GM18502 (cell line): ENCODE results near the gene ASB14.
"Not testable (repeated sequence)": the region's sequence is repeated elsewhere in the genome, so short reads cannot be mapped to it uniquely, and the experiment has no call there.

Experiments used
- ATAC-seq: cut with Tn5 transposase; IDR thresholded peaks from one replicate; pipeline ENCODE4 v1.9.1; 2021; ENCODE audit warnings: mild to moderate bottlenecking; ENCODE audit not compliant: unreplicated experiment, poor library complexity

Gene ASB14

DNA sequence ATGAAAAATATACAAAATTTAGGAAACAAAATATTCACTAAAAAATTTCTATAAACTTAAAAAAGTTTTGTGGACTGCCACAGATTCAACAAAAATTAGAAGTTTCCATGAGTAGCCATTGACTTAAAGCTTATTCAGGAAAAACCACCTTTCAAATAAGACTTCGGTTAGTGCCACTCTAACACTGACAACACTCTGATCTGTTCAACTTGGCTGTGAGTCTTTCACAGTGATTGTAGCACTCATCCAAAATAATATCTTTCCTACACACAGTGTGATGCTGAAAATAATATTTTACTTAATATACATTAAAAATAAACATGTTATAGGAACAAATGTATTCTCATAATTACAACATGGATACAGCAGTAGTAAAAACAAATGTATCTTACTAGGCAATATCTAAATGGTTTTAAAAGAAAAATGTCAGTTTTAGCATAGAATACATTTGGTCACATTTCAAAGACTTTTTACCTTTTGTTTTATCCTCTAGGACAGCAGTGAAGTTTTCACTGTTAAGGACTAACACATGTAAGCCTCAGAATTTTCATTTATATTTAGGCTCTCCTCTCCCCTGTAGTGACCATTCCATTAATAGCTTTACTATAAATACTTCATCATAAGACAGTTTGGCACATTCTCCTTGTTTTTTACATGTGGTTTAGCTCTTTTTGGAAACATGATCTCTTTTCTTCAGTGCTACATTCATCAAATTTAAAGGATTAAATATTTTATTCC, at the start of gene ASB14:
Gene ASB14 (minus strand): TSS at position 527 of the 738 bp plus-strand sequence. CDS start 652 bp downstream, outside the sequence.
- no peak for ATAC-seq

- not testable (repeated sequence) for ATAC-seq
Measured at GRCh38 chr3:57339071-57339642, 46.7 kb upstream of the ASB14 start.

DNA sequence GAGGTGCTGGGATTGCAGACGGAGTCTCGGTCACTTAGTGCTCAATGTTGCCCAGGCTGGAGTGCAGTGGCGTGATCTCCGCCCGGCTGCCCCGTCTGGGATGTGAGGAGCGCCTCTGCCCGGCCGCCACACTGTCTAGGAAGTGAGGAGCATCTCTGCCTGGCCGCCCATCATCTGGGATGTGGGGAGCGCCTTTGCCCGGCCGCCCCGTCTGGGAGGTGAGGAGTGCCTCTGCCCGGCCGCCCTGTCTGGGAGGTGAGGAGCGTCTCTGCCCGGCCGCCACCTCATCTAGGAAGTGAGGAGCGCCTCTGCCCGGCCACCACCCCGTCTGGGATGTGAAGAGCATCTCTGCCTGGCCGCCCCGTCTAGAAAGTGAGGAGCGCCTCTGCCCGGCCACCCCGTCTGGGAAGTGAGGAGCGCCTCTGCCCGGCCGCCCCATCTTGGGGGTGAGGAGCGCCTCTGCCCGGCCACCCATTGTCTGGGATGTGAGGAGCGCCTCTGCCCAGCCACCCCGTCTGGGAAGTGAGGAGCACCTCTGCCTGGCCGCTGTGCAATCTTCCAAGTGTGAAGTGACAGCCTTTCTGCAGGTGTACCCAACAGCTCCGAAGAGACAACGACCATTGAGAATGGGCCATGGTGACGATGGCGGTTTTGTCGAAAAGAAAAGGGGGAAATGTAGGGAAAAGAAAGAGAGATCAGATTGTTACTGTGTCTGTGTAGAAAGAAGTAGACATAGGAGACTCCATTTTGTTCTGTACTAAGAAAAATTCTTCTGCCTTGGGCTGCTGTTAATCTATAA, 46.0 kb upstream of the ASB14 start:
- not testable (repeated sequence) for ATAC-seq

- ATAC-seq, result no peak
Measured at GRCh38 chr3:57335283-57335938, 42.9 kb upstream of the ASB14 start.

- no peak for ATAC-seq
Measured at GRCh38 chr3:57331078-57331610, 38.7 kb upstream of the ASB14 start.

DNA sequence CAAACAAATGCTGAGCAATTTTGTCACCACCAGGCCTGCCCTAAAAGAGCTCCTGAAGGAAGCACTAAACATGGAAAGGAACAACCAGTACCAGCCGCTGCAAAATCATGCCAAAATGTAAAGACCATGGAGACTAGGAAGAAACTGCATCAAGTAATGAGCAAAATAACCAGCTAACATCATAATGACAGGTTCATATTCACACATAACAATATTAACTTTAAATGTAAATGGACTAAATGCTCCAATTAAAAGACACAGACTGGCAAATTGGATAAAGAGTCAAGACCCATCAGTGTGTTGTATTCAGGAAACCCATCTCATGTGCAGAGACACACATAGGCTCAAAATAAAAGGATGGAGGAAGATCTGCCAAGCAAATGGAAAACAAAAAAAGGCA, 34.0 kb upstream of the ASB14 start:
- ATAC-seq, result not testable (repeated sequence)

DNA sequence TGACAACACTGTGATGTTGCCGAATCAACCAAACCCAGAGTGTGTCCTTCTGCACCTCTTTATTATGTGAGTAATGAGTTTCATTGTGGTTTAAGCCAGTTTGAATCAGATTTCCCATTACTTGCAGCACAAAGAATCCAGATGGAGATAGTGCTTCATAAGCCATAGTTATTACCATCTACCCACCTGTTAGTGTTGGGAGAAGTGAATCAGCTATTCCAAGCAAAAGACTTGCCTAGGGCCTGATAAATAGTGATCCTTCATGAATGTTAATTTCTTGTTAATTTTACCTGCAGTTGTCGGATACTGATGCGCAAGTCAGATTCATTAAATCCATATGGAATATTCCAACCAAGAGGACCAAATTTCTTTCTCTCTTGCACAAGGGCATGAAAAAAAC, 21.7 kb upstream of the ASB14 start:
- no peak for ATAC-seq

DNA sequence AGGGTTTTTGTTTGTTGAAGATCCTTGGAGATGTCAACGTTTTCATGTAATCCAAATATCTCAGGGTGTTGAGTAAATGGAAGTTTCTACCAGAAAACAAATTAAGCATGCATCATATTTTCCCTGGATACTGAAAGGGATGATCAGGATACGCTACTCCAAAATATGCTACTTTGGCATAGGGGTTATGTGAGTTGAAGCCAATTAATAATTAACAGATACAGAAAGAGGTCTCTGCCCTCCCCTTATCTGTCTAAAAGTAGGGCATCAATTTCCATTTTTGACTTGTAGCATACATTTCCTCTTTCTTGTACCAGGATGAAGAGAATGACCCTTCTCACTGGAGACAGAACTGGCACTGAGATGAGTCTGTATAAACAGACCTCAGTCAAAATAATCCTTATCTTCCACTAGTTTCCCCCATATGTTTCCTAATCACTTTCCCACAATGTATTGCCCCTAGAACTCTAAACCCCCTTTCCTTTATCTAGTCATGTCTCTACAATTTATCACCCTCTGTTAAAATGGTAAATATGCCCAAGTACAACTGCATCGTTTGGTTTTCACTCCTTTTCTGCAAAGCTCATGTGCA, 17.4 kb upstream of the ASB14 start:
- no peak for ATAC-seq

DNA sequence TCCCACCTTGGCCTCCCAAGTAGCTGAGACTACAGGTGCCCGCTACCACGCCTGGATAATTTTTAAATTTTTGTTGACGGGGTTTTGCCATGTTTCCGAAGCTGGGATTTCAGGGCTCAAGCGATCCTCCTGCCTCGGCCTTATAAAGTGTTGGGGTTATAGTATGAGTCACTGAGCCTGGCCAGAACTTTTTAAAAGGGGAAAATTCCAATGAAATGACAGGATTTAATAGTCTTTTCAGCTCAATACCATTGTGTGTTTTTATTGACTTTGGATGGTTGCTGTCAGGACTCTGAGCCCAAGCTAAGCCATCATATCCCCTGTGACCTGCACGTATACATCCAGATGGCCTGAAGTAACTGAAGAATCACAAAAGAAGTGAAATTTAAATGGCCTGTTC, 11.0 kb upstream of the ASB14 start:
- ATAC-seq, result not testable (repeated sequence)

- ATAC-seq, result no peak
Measured at GRCh38 chr3:57298041-57298440, 5.6 kb upstream of the ASB14 start.

DNA sequence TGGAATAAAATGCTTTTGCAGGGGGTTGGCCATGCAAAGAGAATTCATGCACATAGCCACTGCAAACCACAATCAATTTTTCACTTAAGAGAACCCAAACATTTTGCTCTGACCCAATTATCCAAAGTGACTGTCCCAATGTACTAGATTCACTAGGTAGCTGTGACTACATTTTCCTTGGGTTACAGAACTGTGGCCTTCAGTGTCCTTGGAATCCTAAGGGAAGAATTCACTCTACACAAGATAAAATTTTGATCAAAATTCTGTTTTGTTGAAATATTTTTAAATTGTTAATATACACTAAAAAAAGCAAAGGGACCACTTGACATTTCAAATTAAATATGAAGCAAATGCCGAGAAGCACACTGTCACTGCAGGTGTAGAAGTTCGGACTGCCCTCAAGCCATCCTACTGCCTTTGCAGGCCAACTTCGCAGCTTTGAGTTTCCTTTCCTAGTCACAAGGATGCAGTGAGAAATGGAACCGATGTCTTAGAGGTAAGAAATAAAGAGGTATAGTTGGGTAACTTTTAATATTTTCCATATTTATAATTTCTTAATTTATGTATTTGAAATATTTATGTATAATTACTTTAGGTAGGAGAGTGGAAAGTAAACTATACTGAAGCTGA, 527 bp upstream of the ASB14 start:
- ATAC-seq, result no peak

- no peak for ATAC-seq
Measured at GRCh38 chr3:57288403-57288802, 4.1 kb downstream of the ASB14 start.

DNA sequence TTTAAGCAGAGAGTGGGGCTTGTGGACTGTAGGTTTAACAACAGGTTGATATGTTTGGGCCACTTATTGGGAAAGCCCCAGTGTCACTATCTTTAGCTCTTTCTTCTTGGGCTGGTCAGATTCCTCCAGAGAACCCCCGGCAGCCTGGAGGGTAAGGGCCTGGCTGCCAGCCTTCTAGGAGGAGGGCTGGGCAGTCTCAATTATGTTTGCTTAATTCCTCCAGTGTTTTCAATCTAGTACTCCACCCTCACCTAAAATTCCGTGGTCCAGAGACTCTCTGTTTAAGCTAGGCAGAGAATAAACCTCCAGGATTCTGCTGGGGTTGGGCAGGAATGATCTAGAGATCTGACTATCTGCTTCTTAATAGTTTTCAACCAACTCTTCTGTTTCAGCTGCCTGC, 5.3 kb downstream of the ASB14 start:
- ATAC-seq, result no peak

DNA sequence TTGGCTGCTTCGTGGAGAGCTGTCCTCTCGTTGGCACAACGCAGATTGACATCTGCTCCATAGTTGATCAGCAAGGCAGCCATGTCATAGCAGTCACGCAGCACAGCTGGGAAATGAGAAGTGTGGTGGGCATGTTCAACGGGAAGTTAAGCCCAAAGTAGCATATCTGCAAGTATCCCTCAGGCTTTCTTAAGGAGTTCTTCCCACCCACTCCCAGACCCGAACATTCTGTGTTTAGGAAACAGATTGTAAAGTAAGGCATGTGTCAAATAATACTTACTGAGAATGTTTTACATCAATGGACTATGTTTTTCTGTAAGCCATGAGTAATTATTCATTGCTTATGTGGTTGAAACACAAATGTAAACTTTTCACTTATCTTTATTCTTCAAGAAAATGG, 9.2 kb downstream of the ASB14 start:
- ATAC-seq, result no peak

GRCh38 chr3:57281715-57282114, 10.8 kb downstream of the ASB14 start:
- no peak for ATAC-seq

- no peak for ATAC-seq
Measured at GRCh38 chr3:57279685-57280084, 12.8 kb downstream of the ASB14 start.

GRCh38 chr3:57278237-57278636, 14.2 kb downstream of the ASB14 start:
- no peak for ATAC-seq

GRCh38 chr3:57275393-57275792, 17.1 kb downstream of the ASB14 start:
- no peak for ATAC-seq

GRCh38 chr3:57274845-57275244, 17.6 kb downstream of the ASB14 start:
- no peak for ATAC-seq

DNA sequence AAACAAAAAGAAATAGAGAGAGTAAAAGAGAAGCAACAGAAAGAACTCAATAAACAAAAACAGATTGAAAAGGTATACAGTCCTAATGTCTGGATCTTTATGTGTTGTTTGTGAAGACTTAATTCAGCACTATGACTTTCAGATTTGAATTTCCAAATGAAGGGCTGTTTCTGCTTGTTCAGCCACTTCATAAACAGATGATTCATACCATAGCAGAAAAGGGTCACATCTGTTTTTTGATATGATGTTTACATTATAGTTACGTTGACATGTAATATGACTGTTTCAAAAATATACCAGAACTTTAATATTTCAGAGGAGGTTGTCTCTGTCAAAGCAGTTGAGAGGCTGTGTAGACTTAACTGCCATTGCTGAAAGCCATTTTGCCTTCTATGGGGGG, 24.1 kb downstream of the ASB14 start:
- no peak for ATAC-seq
